K562 (cell line): ENCODE results near the gene IL4R. TPM values are rescaled to one million over a fixed set of nuclear protein-coding genes. Genes with fewer than 3 reads are reported as not detected.

Experiments used
- ATAC-seq: fragments of 200-7000 bp; cut with Tn5 transposase; 3 replicates; pipeline ENCODE4 v1.9.1; 2020; ENCODE audit warnings: moderate library complexity
- BruUV-seq: library from RNA; stranded (reverse); fragments of 400-500 nt; replicated peaks from 2 replicates; lab custom pipeline; 2021; lab: Mats Ljungman, UMichigan
- CTCF ChIA-PET: fragments of 300-600 bp; formaldehyde crosslinking; extraction: SDS; loops from one replicate; lab custom pipeline; 2021; ENCODE audit warnings: low intra/inter-chr PET ratio; lab: Yijun Ruan, JAX
- POLR2A ChIA-PET: fragments of 300-600, 350-650 bp; sonication (Branson Sonifier 250); formaldehyde crosslinking; extraction: SDS; loops from one replicate; lab custom pipeline; 2021; ENCODE audit warnings: antibody characterized with exemption, inconsistent platforms; lab: Yijun Ruan, JAX
- DNase-seq, 4 experiments: peaks; one replicate each; pipeline versions ENCODE4 v3.0.0 to v3.0.0-alpha.2; 2011 to 2018; ENCODE audit warnings: low spot score in 3 of 4, mixed read lengths in 3 of 4; ENCODE audit errors: extremely low read depth in 1 of 4
- FAIRE-seq: peaks from 2 replicates; lab custom pipeline; 2011; peaks lifted over from hg19 to GRCh38; lab: Jason Lieb, UNC
- H2AFZ ChIP-seq: 2 replicates; pipeline ENCODE4 v1.6.0; 2011; ENCODE audit warnings: low read depth, low read length, control low read depth, inconsistent platforms
- H3K27ac ChIP-seq: fragments of 200-600 bp; 3 replicates; pipeline ENCODE4 v1.8.0; 2011; ENCODE audit warnings: low read depth, mild to moderate bottlenecking, control low read depth, inconsistent platforms, low read length, moderate library complexity, mixed read lengths; ENCODE audit errors: extremely low read depth
- H3K27me3 ChIP-seq, 2 experiments: fragments of 300-600 bp in 1 of 2; 2 replicates in 1 of 2; 3 replicates in 1 of 2; pipeline versions ENCODE4 v1.6.0 to v1.8.0; 2011; ENCODE audit warnings: inconsistent platforms in 2 of 2, low read length in 2 of 2, mild to moderate bottlenecking in 1 of 2, mixed read lengths in 1 of 2, moderate library complexity in 1 of 2; ENCODE audit not compliant: control insufficient read depth in 2 of 2, insufficient read depth in 2 of 2
- H3K36me3 ChIP-seq: fragments of 300-600 bp; 3 replicates; pipeline ENCODE4 v1.8.0; 2011; ENCODE audit warnings: mild to moderate bottlenecking, low read length, inconsistent platforms; ENCODE audit not compliant: control insufficient read depth, insufficient read depth
- H3K4me1 ChIP-seq, 2 experiments: fragments of 200-600 bp in 1 of 2; replicated peaks in 1 of 2; 2 replicates in 1 of 2; 3 replicates in 1 of 2; pipeline versions ENCODE4 v1.5.1 to v1.8.0; 2011; ENCODE audit warnings: inconsistent platforms in 2 of 2, low read length in 2 of 2, mild to moderate bottlenecking in 1 of 2, mixed read lengths in 1 of 2, moderate library complexity in 1 of 2; ENCODE audit not compliant: control insufficient read depth in 2 of 2, insufficient read depth in 2 of 2
- H3K4me2 ChIP-seq: 2 replicates; pipeline ENCODE4 v1.6.1; 2011; ENCODE audit warnings: low read length, control low read depth, inconsistent platforms, mixed read lengths; ENCODE audit not compliant: insufficient read depth
- H3K4me3 ChIP-seq: fragments of 200-600 bp; sonication (generic), shearing (Covaris generic); 2 replicates; pipeline ENCODE4 v1.5.1; 2016; ENCODE audit warnings: control low read depth, inconsistent platforms
- H3K79me2 ChIP-seq: fragments of 200-600 bp; 3 replicates; pipeline ENCODE4 v1.8.0; 2011; ENCODE audit warnings: low read length, inconsistent platforms; ENCODE audit not compliant: control insufficient read depth, insufficient read depth
- H3K9ac ChIP-seq, 2 experiments: 2 replicates each; pipeline versions ENCODE4 v1.6.0 to v1.6.1; 2011; ENCODE audit warnings: low read depth in 2 of 2, low read length in 2 of 2, control low read depth in 1 of 2, inconsistent platforms in 1 of 2, mild to moderate bottlenecking in 1 of 2, mixed read lengths in 1 of 2; ENCODE audit not compliant: insufficient read depth in 1 of 2
- H3K9me1 ChIP-seq: one replicate; pipeline ENCODE4 v1.6.0; 2011; ENCODE audit warnings: inconsistent platforms, mild to moderate bottlenecking, low read length, moderate library complexity; ENCODE audit not compliant: control insufficient read depth, insufficient read depth
- H3K9me3 ChIP-seq: replicated peaks from 2 replicates; pipeline ENCODE4 v1.5.1; 2011; ENCODE audit warnings: low read depth, low read length, inconsistent platforms; ENCODE audit not compliant: control insufficient read depth, insufficient read depth
- H4K20me1 ChIP-seq: replicated peaks from 2 replicates; pipeline ENCODE4 v1.6.1; 2011; ENCODE audit warnings: low read length, inconsistent platforms, mixed read lengths; ENCODE audit not compliant: control insufficient read depth, insufficient read depth
- BCL6 ChIP-seq: fragments of 250-450 bp; sonication (Bioruptor Pico); IDR thresholded peaks from 2 replicates; pipeline ENCODE4 v1.4.0; 2020
- BRF2 ChIP-seq: IDR thresholded peaks from 3 replicates; pipeline ENCODE4 v1.6.1; 2011; ENCODE audit warnings: borderline replicate concordance, mild to moderate bottlenecking; ENCODE audit not compliant: insufficient read length, insufficient read depth
- CEBPB ChIP-seq: fragments of 450-650 bp; IDR thresholded peaks from 2 replicates; pipeline ENCODE4 v1.6.1; 2016; ENCODE audit warnings: missing genetic modification characterization, missing compliant biosample characterization
- E2F6 ChIP-seq, 2 experiments: IDR thresholded peaks; 2 replicates each; pipeline ENCODE4 v1.6.1; 2011; ENCODE audit warnings: borderline replicate concordance in 1 of 2, control low read depth in 1 of 2, low read depth in 1 of 2, low read length in 1 of 2, mild to moderate bottlenecking in 1 of 2, mixed read lengths in 1 of 2, moderate library complexity in 1 of 2; ENCODE audit not compliant: insufficient read depth in 1 of 2, insufficient read length in 1 of 2, poor library complexity in 1 of 2, severe bottlenecking in 1 of 2; ENCODE audit errors: extremely low read depth in 1 of 2
- HMG20B ChIP-seq: fragments of 250-450 bp; sonication (Bioruptor Pico); IDR thresholded peaks from 2 replicates; pipeline ENCODE4 v1.5.0; 2021; ENCODE audit warnings: mild to moderate bottlenecking
- NR4A1 ChIP-seq, 2 experiments: fragments of 250-450 bp in 1 of 2; fragments of 450-650 bp in 1 of 2; sonication (Bioruptor Pico) in 1 of 2; IDR thresholded peaks; 2 replicates each; pipeline versions ENCODE4 v1.4.0 to v1.6.1; 2016 to 2020; ENCODE audit warnings: mild to moderate bottlenecking in 2 of 2, missing compliant biosample characterization in 1 of 2, missing genetic modification characterization in 1 of 2, moderate library complexity in 1 of 2
- POLR2AphosphoS5 ChIP-seq: IDR thresholded peaks from 2 replicates; pipeline ENCODE4 v1.6.1; 2011; ENCODE audit warnings: mild to moderate bottlenecking, low read depth, low read length, moderate library complexity; ENCODE audit not compliant: control insufficient read depth, insufficient read depth
- RFX1 ChIP-seq: fragments of 450-650 bp; IDR thresholded peaks from 2 replicates; pipeline ENCODE4 v1.6.1; 2016; ENCODE audit warnings: mild to moderate bottlenecking, moderate library complexity
- SREBF1 ChIP-seq: fragments of 150-350 bp; IDR thresholded peaks from 2 replicates; pipeline ENCODE4 v1.6.1; 2014; ENCODE audit warnings: antibody characterized with exemption, low read depth, low read length, borderline replicate concordance
- TBL1XR1 ChIP-seq, 2 experiments: IDR thresholded peaks; 2 replicates each; pipeline ENCODE4 v1.6.1; 2012; ENCODE audit warnings: improper control_type of control experiment in 2 of 2, low read length in 2 of 2, mild to moderate bottlenecking in 1 of 2
- TEAD1 ChIP-seq, 2 experiments: fragments of 450-650 bp in 1 of 2; sonication (generic) in 1 of 2; formaldehyde crosslinking; IDR thresholded peaks; 2 replicates each; pipeline versions ENCODE4 v1.4.0 to v1.8.0; 2020 to 2022; ENCODE audit warnings: mild to moderate bottlenecking in 2 of 2, missing genetic modification reagents in 1 of 2
- ZNF146 ChIP-seq: IDR thresholded peaks from one replicate; pipeline ENCODE4 v1.6.1; 2018; ENCODE audit warnings: missing compliant biosample characterization; ENCODE audit not compliant: unreplicated experiment
- ZNF165 ChIP-seq: fragments of 250-450 bp; sonication (Bioruptor Pico); IDR thresholded peaks from 2 replicates; pipeline ENCODE4 v1.4.0; 2020; ENCODE audit warnings: borderline replicate concordance
- WGBS: fragments of 100-300 bp; shearing (Covaris generic); methylation state at CpG from one replicate; pipeline ENCODE4 v1.1.6; 2016; ENCODE audit warnings: low coverage, mixed read lengths; ENCODE audit not compliant: insufficient coverage; ENCODE audit errors: missing lambda C conversion rate; 5-methylcytosine and 5-hydroxymethylcytosine counted together
- in situ Hi-C: fragments of 300-500 bp; cut with MboI; formaldehyde crosslinking; loops from 4 replicates; pipeline ENCODE4 v1.15.0; 2018; ENCODE audit warnings: inconsistent platforms, mixed read lengths
- intact Hi-C: fragments of 100-400 bp; cut with micrococcal nuclease; formaldehyde crosslinking; loops from 2 replicates; pipeline ENCODE4 v1.14.2; 2022
- polyA plus RNA-seq, 8 experiments: library from polyadenylated mRNA; depleted of rRNA in 4 of 8; stranded (reverse) in 5 of 8; unstranded in 3 of 8; fragments of >200 nt; fragmentation: Nextera tagmentation in 2 of 8; fragmentation: Illumina TruSeq in 1 of 8; extraction: Ambion mirVana in 2 of 8; extraction: Trizol in 1 of 8; gene quantifications; 2 replicates each; pipeline versions ENCODE4 v1.2.1 to v1.2.3, GENCODE V29; 2011 to 2014; ENCODE audit warnings: inconsistent platforms in 1 of 8, missing spikeins in 1 of 8
- total RNA-seq, 7 experiments: library from RNA; depleted of rRNA in 6 of 7; stranded (reverse); fragments of >200 nt in 6 of 7; fragmentation: Illumina TruSeq in 2 of 7; extraction: Trizol in 2 of 7; gene quantifications; 2 replicates each; pipeline versions ENCODE4 v1.2.1 to v1.2.3, GENCODE V29; 2011 to 2021; ENCODE audit warnings: low replicate concordance in 1 of 7

Gene IL4R
- total and polyA plus RNA-seq, 9 of the 15 experiments (the other 6 are each of a cell fraction or from before 2014, with no cell fraction given), result 0.17 to 5.8 (median 3.3) TPM

DNA sequence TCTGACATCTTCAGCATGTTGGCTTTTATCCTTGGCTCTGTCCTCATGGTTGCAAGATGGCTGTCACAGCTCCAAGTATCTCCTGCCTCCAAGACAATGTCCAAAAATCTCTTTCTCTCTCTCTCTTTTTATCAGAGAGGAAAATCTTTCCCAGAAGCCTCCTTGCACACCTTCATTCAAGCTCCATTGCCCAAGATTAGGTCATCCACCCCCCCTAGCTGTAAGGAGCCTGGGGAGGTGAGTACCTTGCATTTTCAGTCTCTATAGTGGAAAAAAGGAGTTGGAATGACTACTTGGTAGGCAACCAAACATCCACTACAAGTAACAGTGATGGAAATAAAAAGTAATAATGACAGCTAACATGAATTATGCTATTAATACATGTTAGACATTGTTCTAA is 23.2 kb upstream of the IL4R start (continued):
- TF ChIP-seq SREBF1, result no peak
- TF ChIP-seq CEBPB, result no peak
- TF ChIP-seq TBL1XR1 (IDR thresholded peaks at IDR 0.05; ENCODE audit: low read length in 2 of 2), result no peak
- no peak for TF ChIP-seq E2F6 (IDR thresholded peaks at IDR 0.05; ENCODE audit: borderline replicate concordance in 1 of 2, extremely low read depth in 1 of 2, insufficient read depth in 1 of 2, insufficient read length in 1 of 2, low read depth in 1 of 2, low read length in 1 of 2, poor library complexity in 1 of 2, severe bottlenecking in 1 of 2)
- no peak for TF ChIP-seq BCL6 (CRISPR knock-in tag)
- no peak for TF ChIP-seq NR4A1 (CRISPR knock-in tag; IDR thresholded peaks at IDR 0.05)
- no peak for TF ChIP-seq NR4A1 (tag; IDR thresholded peaks at IDR 0.05)
- no peak for TF ChIP-seq BRF2

GRCh38 chr16:27291106-27291505 is 22.7 kb upstream of the IL4R start:
- 8% methylated on average over 5 of the region's 5 CpGs for WGBS
- Histone ChIP-seq H2AFZ (no peak overlapping the region), H4K20me1 (no peaks in the 10 kb centered on the region), H3K4me2 (no peak overlapping the region), H3K9ac (no peak overlapping the region), H3K36me3 (no peaks in the 10 kb centered on the region), H3K79me2 (no peaks in the 10 kb centered on the region), H3K27me3 (peaks cover 2 to 6% of the 10 kb centered on the region in 2 experiments; a peak in 3 of 5 replicates), H3K4me1 (no peaks in the 10 kb centered on the region), H3K9me3 (no peaks in the 10 kb centered on the region), H3K9me1 (no peaks in the 10 kb centered on the region), H3K27ac (no peak overlapping the region), H3K4me3 (no peak overlapping the region)
- in situ Hi-C loops, result no loop called here
- intact Hi-C loops, result no loop called here
- CTCF ChIA-PET, result no interaction called here
- no peak for DNase-seq
- no TSS peak for BruUV-seq
- POLR2A ChIA-PET, result no interaction called here
- no peak for ATAC-seq
- no peak for TF ChIP-seq ZNF146 (CRISPR knock-in tag)
- no peak for TF ChIP-seq TEAD1 (CRISPR knock-in tag; IDR thresholded peaks at IDR 0.05)
- TF ChIP-seq ZNF165 (CRISPR knock-in tag), result no peak
- no peak for TF ChIP-seq RFX1
- no peak for TF ChIP-seq POLR2AphosphoS5
- no peak for TF ChIP-seq HMG20B
- no peak for FAIRE-seq
